Activated naive CD8-positive, alpha-beta T cell treated with anti-CD3 and anti-CD28 coated beads, Interleukin-2, amount 10 ng/mL, durations not matched to agents 7 days and 5 days (primary cell): ENCODE measurements around the gene ZNF787. TPM values are rescaled to one million over a fixed set of nuclear protein-coding genes. Genes with fewer than 3 reads are reported as not detected.
A peak's percentile ranks its signal among the peaks of the same experiment; 100 is the strongest.
"Not testable (repeated sequence)": the region's sequence is repeated elsewhere in the genome, so short reads cannot be mapped to it uniquely, and the experiment has no call there.

Experiments
- ATAC-seq: fragments of 150-1000 bp; cut with Tn5 transposase; one replicate; pipeline ENCODE4 v1.10.0; 2021; ENCODE audit warnings: low read depth, moderate library complexity
- POLR2A ChIA-PET: fragments of 350-600 bp; sonication (Branson Sonifier 250); formaldehyde crosslinking; loops from one replicate; lab custom pipeline; 2021; ENCODE audit warnings: antibody characterized with exemption; lab: Charles Lee
- DNase-seq: peaks from one replicate; pipeline ENCODE4 v3.0.0; 2021
- H3K27ac Mint-ChIP-seq: one replicate; pipeline ENCODE4 v1.8.0; 2022; ENCODE audit warnings: mild to moderate bottlenecking, mixed read lengths
- H3K27me3 Mint-ChIP-seq: one replicate; pipeline ENCODE4 v1.8.0; 2022; ENCODE audit warnings: mild to moderate bottlenecking, moderate library complexity, mixed read lengths
- H3K36me3 Mint-ChIP-seq: one replicate; pipeline ENCODE4 v1.8.0; 2021; ENCODE audit warnings: mild to moderate bottlenecking, mixed read lengths
- H3K4me1 Mint-ChIP-seq: one replicate; pipeline ENCODE4 v1.8.0; 2021; ENCODE audit warnings: mixed read lengths
- H3K4me3 Mint-ChIP-seq: one replicate; pipeline ENCODE4 v1.8.0; 2022; ENCODE audit warnings: mild to moderate bottlenecking, moderate library complexity, mixed read lengths
- H3K9me3 Mint-ChIP-seq: one replicate; pipeline ENCODE4 v1.8.0; 2021; ENCODE audit warnings: mixed read lengths
- total RNA-seq, 2 experiments: library from RNA; stranded (reverse); gene quantifications; one replicate each; pipeline ENCODE4 v1.2.3, GENCODE V29; 2021

ZNF787 gene
- total RNA-seq, 2 experiments from 2014 or later, result 29.1 to 32.2 TPM

- POLR2A ChIA-PET, result interaction anchor here (0.7 kb wide), 1 partner anchor 16 kb away, joined by 3 read pairs; no protein-coding TSS in a partner anchor
- peaks cover 14% of the 10 kb centered on the region for H3K4me1 Mint-ChIP-seq
- no peak overlapping the region for H3K4me3 Mint-ChIP-seq
- ATAC-seq, result no peak
- DNase-seq, result no peak
- H3K27ac Mint-ChIP-seq, result peak overlapping the region; percentile 46
- peaks cover 22% of the 10 kb centered on the region for H3K36me3 Mint-ChIP-seq
- H3K9me3 Mint-ChIP-seq, result peaks cover 3% of the 10 kb centered on the region
- H3K27me3 Mint-ChIP-seq, result no peaks in the 10 kb centered on the region
These were observed 31.5 kb upstream of the ZNF787 start for GRCh38 chr19:56152644-56153043.

DNA sequence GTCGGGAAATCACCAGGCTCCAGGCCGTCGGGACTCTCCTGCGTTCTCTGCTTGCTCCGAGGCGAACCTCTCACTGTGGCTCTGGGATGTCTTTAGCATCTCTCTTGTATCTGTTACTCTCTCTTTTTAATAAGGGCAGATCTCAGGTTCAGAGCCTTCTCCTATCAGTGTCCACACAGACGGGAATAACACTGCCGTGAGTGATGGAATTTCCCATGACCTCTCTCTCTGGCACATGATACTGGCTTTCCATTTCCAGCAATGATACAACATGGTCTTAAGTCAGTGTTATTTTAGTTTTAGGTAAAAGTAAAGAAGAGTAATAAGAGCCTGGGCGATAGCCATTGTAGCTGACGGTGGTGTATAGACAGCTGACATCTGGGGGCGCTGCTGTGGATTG lies 29.3 kb upstream of the ZNF787 start:
- Mint-ChIP-seq H3K4me1 (peaks cover 14% of the 10 kb centered on the region), H3K9me3 (peaks cover 3% of the 10 kb centered on the region), H3K36me3 (peaks cover 22% of the 10 kb centered on the region), H3K4me3 (no peak overlapping the region), H3K27ac (no peak overlapping the region), H3K27me3 (no peaks in the 10 kb centered on the region)
- POLR2A ChIA-PET, result no interaction called here
- DNase-seq (no peak), ATAC-seq (no peak)

- POLR2A ChIA-PET, result no interaction called here
- Mint-ChIP-seq H3K36me3 (peaks cover 22% of the 10 kb centered on the region), H3K27me3 (no peaks in the 10 kb centered on the region), H3K4me3 (no peak overlapping the region), H3K4me1 (peaks cover 14% of the 10 kb centered on the region), H3K27ac (no peak overlapping the region), H3K9me3 (peaks cover 3% of the 10 kb centered on the region)
- DNase-seq (no peak), ATAC-seq (no peak)
These were observed 28.6 kb upstream of the ZNF787 start for GRCh38 chr19:56149656-56150038.

DNA sequence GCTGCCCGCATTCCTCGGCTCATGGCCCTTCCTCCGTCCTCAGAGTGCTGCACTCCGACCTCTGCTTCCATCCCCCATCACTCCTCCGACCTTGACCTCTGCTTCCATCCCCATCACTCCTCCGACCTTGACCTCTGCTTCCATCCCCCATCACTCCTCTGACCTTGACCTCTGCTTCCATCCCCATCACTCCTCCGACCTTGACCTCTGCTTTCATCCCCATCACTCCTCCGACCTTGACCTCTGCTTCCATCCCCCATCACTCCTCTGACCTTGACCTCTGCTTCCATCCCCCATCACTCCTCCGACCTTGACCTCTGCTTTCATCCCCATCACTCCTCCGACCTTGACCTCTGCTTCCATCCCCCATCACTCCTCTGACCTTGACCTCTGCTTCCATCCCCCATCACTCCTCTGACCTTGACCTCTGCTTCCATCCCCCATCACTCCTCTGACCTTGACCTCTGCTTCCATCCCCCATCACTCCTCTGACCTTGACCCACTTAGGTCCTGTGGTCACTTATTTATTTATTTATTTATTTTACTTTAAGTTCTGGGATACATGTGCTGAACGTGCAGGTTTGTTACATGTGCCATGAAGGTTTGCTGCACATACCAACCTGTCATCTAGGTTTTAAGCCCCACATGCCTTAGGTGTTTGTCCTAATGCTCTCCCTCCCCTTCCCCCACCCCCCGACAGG lies 28.0 kb upstream of the ZNF787 start:
- DNase-seq, POLR2A ChIA-PET, H3K27me3 Mint-ChIP-seq, H3K27ac Mint-ChIP-seq, H3K9me3 Mint-ChIP-seq, ATAC-seq, H3K4me3 Mint-ChIP-seq: not testable (repeated sequence)
- peaks cover 18% of the 10 kb centered on the region for H3K4me1 Mint-ChIP-seq
- H3K36me3 Mint-ChIP-seq, result peaks cover 22% of the 10 kb centered on the region

DNA sequence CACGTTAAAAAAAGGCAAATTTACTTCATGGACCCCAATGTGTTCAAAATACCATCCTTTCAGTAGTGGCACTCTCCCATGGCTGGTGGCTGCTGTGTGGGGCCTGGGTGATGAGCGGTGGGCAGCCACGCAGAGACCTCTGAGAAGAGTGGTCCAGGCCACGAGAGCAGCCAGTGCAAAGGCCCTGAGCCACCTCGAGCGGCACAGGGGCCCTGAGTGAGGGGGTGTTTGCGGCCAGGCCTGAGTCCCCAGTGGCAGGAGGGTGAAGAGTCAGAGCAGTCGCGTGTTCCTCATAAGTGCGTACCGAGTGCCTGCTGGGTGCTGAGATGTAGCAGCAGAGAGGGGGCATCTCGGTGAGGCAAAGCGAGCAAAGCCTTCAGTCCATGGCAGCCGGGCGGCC lies 27.0 kb upstream of the ZNF787 start:
- Mint-ChIP-seq H3K9me3 (peaks cover 3% of the 10 kb centered on the region), H3K36me3 (peaks cover 20% of the 10 kb centered on the region), H3K4me3 (no peak overlapping the region), H3K4me1 (peaks cover 16% of the 10 kb centered on the region), H3K27ac (no peak overlapping the region), H3K27me3 (no peaks in the 10 kb centered on the region)
- ATAC-seq (no peak), DNase-seq (no peak)
- POLR2A ChIA-PET, result no interaction called here

- Mint-ChIP-seq H3K36me3 (peaks cover 20% of the 10 kb centered on the region), H3K4me1 (peaks cover 16% of the 10 kb centered on the region), H3K4me3 (no peak overlapping the region), H3K27me3 (no peaks in the 10 kb centered on the region), H3K27ac (no peak overlapping the region), H3K9me3 (peaks cover 3% of the 10 kb centered on the region)
- ATAC-seq, result no peak
- DNase-seq, result no peak
- POLR2A ChIA-PET, result interaction anchor here (0.6 to 1.1 kb wide), 2 partner anchors 26 to 725 kb away, joined by 4 to 7 read pairs; partner anchors contain the start of gene ZNF787
These were observed 26.2 kb upstream of the ZNF787 start for GRCh38 chr19:56147307-56147706.

- Mint-ChIP-seq H3K27ac (no peak overlapping the region), H3K4me1 (peaks cover 20% of the 10 kb centered on the region), H3K9me3 (peaks cover 3% of the 10 kb centered on the region), H3K4me3 (no peak overlapping the region), H3K36me3 (peaks cover 20% of the 10 kb centered on the region), H3K27me3 (no peaks in the 10 kb centered on the region)
- DNase-seq (no peak), ATAC-seq (no peak)
- POLR2A ChIA-PET, result interaction anchor here (0.6 to 1.1 kb wide), 2 partner anchors 26 to 724 kb away, joined by 4 to 7 read pairs; partner anchors contain the start of gene ZNF787
These were observed 25.8 kb upstream of the ZNF787 start for GRCh38 chr19:56146904-56147303.

DNA sequence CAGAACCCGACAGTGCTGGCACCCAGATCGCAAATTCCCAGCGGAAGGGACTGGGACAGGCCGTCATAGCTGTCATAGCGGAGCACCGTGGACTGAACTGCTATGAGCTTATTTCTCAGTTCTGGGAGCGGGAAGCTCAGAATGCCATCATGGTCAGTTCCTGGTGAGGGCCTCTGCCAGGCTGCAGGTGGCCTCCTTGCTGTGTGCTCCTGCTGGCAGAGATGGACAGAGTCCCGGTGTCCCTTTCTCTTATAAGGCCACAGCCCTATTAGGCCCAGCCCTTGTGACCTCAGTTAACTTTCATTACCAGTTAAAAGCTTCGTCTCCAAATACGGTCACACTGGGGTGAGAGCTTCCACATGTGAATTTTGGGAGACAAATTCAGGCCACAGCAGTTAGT lies 24.6 kb upstream of the ZNF787 start:
- Mint-ChIP-seq H3K4me3 (no peak overlapping the region), H3K27ac (no peak overlapping the region), H3K4me1 (peaks cover 21% of the 10 kb centered on the region), H3K9me3 (peaks cover 3% of the 10 kb centered on the region), H3K27me3 (no peaks in the 10 kb centered on the region), H3K36me3 (peaks cover 20% of the 10 kb centered on the region)
- DNase-seq, result no peak
- POLR2A ChIA-PET, result no interaction called here
- no peak for ATAC-seq

GRCh38 chr19:56144831-56145230 lies 23.7 kb upstream of the ZNF787 start:
- ATAC-seq (no peak), DNase-seq (no peak)
- Mint-ChIP-seq H3K36me3 (peaks cover 13% of the 10 kb centered on the region), H3K27ac (no peak overlapping the region), H3K4me1 (peaks cover 25% of the 10 kb centered on the region), H3K9me3 (peaks cover 3% of the 10 kb centered on the region), H3K4me3 (no peak overlapping the region), H3K27me3 (no peaks in the 10 kb centered on the region)
- POLR2A ChIA-PET, result no interaction called here

GRCh38 chr19:56144376-56144775 lies 23.3 kb upstream of the ZNF787 start:
- Mint-ChIP-seq H3K27ac (peak overlapping the region; percentile 49), H3K36me3 (peaks cover 10% of the 10 kb centered on the region), H3K9me3 (no peaks in the 10 kb centered on the region), H3K4me3 (peak overlapping the region; percentile 20), H3K4me1 (peaks cover 29% of the 10 kb centered on the region), H3K27me3 (no peaks in the 10 kb centered on the region)
- ATAC-seq (no peak), DNase-seq (no peak)
- POLR2A ChIA-PET, result no interaction called here

- ATAC-seq (no peak), DNase-seq (no peak)
- Mint-ChIP-seq H3K36me3 (peaks cover 2% of the 10 kb centered on the region), H3K4me3 (no peak overlapping the region), H3K27ac (no peak overlapping the region), H3K27me3 (no peaks in the 10 kb centered on the region), H3K9me3 (no peaks in the 10 kb centered on the region), H3K4me1 (peaks cover 29% of the 10 kb centered on the region)
- POLR2A ChIA-PET, result interaction anchor here (4.2 kb wide), 1 partner anchor 21 kb away, joined by 35 read pairs; the partner anchor contains the start of gene ZNF787
These were observed 21.9 kb upstream of the ZNF787 start for GRCh38 chr19:56142897-56143434.

DNA sequence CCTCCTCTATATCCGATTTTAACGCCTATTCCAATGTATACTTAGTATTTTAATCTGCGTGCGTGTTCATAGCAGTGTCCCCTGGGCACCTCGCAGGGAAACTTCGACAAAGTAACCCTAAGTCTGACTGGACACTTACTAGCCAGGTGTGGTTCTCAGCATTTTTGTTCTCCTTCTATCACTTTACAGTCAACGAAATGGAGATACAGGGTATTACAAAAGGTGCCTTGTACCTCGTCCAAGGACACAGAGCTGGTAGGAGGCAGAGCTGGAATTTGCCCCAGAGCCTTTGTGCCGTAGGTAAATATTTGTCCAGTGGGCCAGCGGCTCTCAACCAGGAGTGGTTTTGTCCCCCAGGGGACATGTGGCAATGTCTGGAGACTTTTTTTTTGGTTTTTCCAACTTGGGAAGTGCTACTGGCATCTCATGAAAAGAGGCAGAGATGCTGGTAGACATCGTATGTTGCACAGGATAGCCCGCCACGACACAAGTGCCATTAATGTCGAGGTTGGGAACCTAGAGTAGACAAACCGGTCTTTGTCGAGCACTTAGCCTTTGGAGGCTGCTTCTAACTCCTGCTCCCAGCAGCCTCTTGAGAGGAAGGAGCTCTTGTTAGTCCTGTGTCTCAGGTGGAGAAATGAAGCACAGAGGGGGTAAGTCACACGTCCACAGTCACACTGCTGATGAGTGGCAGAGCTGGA lies 21.1 kb upstream of the ZNF787 start:
- Mint-ChIP-seq H3K4me1 (peaks cover 29% of the 10 kb centered on the region), H3K27ac (peak overlapping the region; percentile 73), H3K9me3 (no peaks in the 10 kb centered on the region), H3K27me3 (no peaks in the 10 kb centered on the region), H3K4me3 (peak overlapping the region; percentile 88), H3K36me3 (peaks cover 1% of the 10 kb centered on the region)
- DNase-seq, result no peak
- POLR2A ChIA-PET, result interaction anchor here (1.3 to 4.2 kb wide), 2 partner anchors 21 to 61 kb away, joined by 3 to 35 read pairs; partner anchors contain the start of gene ZNF787
- no peak for ATAC-seq

DNA sequence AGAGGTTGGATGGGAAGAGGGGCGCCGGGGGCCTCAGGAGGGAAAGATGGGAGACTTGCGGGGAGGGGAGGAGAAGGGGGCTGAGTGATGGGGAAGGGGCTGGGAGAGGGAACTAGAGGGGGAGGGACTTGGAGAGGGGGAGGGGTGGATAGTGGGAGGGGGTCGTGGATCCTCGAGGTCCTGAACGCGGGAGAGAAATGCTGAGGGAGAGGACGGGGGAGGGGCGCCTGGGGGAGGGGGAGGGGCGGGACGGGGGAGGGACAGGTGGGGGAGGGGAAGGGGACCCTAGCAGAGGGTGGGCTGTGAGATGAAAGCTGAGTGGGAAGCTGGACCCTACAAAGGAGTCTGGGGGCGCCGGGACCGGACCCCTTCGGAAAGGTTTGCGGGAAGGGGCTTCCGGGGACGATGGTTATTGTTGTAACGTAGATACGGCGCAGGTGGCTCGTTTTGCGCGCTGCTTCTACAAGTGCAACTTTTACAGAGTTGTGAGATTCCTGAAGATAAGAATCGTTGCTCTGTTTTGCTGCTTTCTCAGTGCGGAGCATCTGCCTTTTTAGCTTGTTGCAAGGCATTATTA lies 20.4 kb upstream of the ZNF787 start:
- peak; percentile 49 for DNase-seq
- Mint-ChIP-seq H3K27ac (peak overlapping the region; percentile 88), H3K36me3 (peaks cover 1% of the 10 kb centered on the region), H3K4me1 (peaks cover 29% of the 10 kb centered on the region), H3K9me3 (no peaks in the 10 kb centered on the region), H3K4me3 (peak overlapping the region; percentile 88), H3K27me3 (no peaks in the 10 kb centered on the region)
- POLR2A ChIA-PET, result interaction anchor here (1.3 to 4.2 kb wide), 3 partner anchors 19 to 61 kb away, joined by 3 to 35 read pairs (median 3); partner anchors contain the start of gene ZNF787
- no peak for ATAC-seq
